ENCODE data around the gene TBC1D22A. TPM values are rescaled to one million over a fixed set of nuclear protein-coding genes. Genes with fewer than 3 reads are reported as not detected.

TBC1D22A gene
- total and polyA plus RNA-seq, 4 donors: 4.1 to 12.4 (median 8.4) TPM

GRCh38 chr22:47171441-47172221 lies 409.2 kb downstream of the TBC1D22A start:
- Histone ChIP-seq H3K9me3 (ENCODE audit: control insufficient read depth in 4 of 4, low read length in 3 of 4) (no peaks in the 10 kb centered on the region), H3K9ac (ENCODE audit: low read depth in 1 of 2, low read length in 2 of 2) (no peak overlapping the region), H3K4me1 (ENCODE audit: control insufficient read depth in 4 of 4, insufficient read depth in 4 of 4, low read length in 3 of 4) (no peaks in the 10 kb centered on the region), H3K27ac (ENCODE audit: low read depth in 1 of 2, low read length in 2 of 2) (no peak overlapping the region), H3K36me3 (ENCODE audit: control insufficient read depth in 4 of 4, insufficient read depth in 3 of 4, low read depth in 1 of 4, low read length in 3 of 4) (peaks cover 0 to 7% (median 1%) of the 10 kb centered on the region in 4 donors), H3K27me3 (ENCODE audit: control insufficient read depth in 4 of 4, insufficient read depth in 4 of 4, low read length in 3 of 4) (no peaks in the 10 kb centered on the region), H3K4me3 (ENCODE audit: low read depth in 1 of 3, low read length in 3 of 3) (no peak overlapping the region)
- TF ChIP-seq HNF4A (conservative IDR thresholded peaks at IDR 0.05) (no peak), ZBTB33 (IDR thresholded peaks at IDR 0.05) (no peak), GABPA (IDR thresholded peaks at IDR 0.05 in 1 of 2, conservative IDR thresholded peaks at IDR 0.05 in 1 of 2) (no peak), RXRA (IDR thresholded peaks at IDR 0.05) (no peak), EGR1 (IDR thresholded peaks at IDR 0.05; ENCODE audit: low read depth in 2 of 2) (no peak), SP1 (IDR thresholded peaks at IDR 0.05) (no peak), NR2F2 (IDR thresholded peaks at IDR 0.05) (no peak), TAF1 (conservative IDR thresholded peaks at IDR 0.05) (no peak), FOXA2 (IDR thresholded peaks at IDR 0.05) (no peak), REST (IDR thresholded peaks at IDR 0.05) (no peak), JUND (IDR thresholded peaks at IDR 0.05) (no peak), MAX (IDR thresholded peaks at IDR 0.05) (no peak), CTCF (IDR thresholded peaks at IDR 0.05; ENCODE audit: low read depth, low read length, missing input control) (no peak), YY1 (IDR thresholded peaks at IDR 0.05) (no peak), RAD21 (IDR thresholded peaks at IDR 0.05) (no peak), HNF4G (IDR thresholded peaks at IDR 0.05) (no peak)
- TF ChIP-seq, protein P1, sequence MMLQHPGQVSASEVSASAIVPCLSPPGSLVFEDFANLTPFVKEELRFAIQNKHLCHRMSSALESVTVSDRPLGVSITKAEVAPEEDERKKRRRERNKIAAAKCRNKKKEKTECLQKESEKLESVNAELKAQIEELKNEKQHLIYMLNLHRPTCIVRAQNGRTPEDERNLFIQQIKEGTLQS (IDR thresholded peaks at IDR 0.05): no peak
- DNase-seq (ENCODE audit: low spot score): no peak
- 95% methylated on average over 20 of the region's 20 CpGs for WGBS
